ENCODE data around the gene AAMDC.
"Not testable (repeated sequence)": the region's sequence is repeated elsewhere in the genome, so short reads cannot be mapped to it uniquely, and the experiment has no call there.

The AAMDC gene

GRCh38 chr11:77822126-77822525 lies 1.2 kb downstream of the AAMDC start:
- H3K27me3 ChIP-seq (ENCODE audit: control insufficient read depth, insufficient read depth, low read length); H3K9ac ChIP-seq (ENCODE audit: low read length); H3K4me1 ChIP-seq (ENCODE audit: control insufficient read depth, low read depth, low read length); H3K36me3 ChIP-seq (ENCODE audit: control insufficient read depth, low read depth, low read length); H3K27ac ChIP-seq (ENCODE audit: low read length); H3K9me3 ChIP-seq (ENCODE audit: control insufficient read depth, low read depth, low read length): not testable (repeated sequence)
- peak overlapping the region; percentile 77 for H3K4me3 ChIP-seq (ENCODE audit: low read length)

DNA sequence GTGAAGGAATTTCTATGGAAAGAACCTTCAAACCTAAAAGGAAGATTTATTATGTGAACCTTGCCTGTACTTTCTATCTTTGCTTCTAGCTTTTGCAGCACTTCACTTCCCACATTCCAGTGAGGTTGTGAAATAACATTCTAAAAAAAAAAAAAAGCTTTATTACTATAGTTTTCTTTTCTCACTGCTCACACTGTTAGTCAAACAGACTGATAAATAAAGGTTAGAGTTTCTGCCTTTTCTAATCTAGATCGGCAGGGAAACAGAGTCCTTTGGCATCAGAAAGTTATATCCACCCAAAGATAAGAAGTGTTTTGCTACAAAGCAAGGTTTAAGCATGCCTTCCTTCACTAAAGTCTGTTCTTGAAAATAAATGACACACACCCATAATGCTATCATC lies 2.8 kb downstream of the AAMDC start:
- no peaks in the 10 kb centered on the region for H3K36me3 ChIP-seq (ENCODE audit: control insufficient read depth, low read depth, low read length)
- H3K27me3 ChIP-seq (ENCODE audit: control insufficient read depth, insufficient read depth, low read length): no peaks in the 10 kb centered on the region
- no peak overlapping the region for H3K4me3 ChIP-seq (ENCODE audit: low read length)
- no peaks in the 10 kb centered on the region for H3K9me3 ChIP-seq (ENCODE audit: control insufficient read depth, low read depth, low read length)
- no peak overlapping the region for H3K9ac ChIP-seq (ENCODE audit: low read length)
- no peak overlapping the region for H3K27ac ChIP-seq (ENCODE audit: low read length)
- peaks cover 3% of the 10 kb centered on the region for H3K4me1 ChIP-seq (ENCODE audit: control insufficient read depth, low read depth, low read length)

- no peak overlapping the region for H3K4me3 ChIP-seq (ENCODE audit: low read length)
- no peaks in the 10 kb centered on the region for H3K36me3 ChIP-seq (ENCODE audit: control insufficient read depth, low read depth, low read length)
- H3K4me1 ChIP-seq (ENCODE audit: control insufficient read depth, low read depth, low read length): no peaks in the 10 kb centered on the region
- no peaks in the 10 kb centered on the region for H3K27me3 ChIP-seq (ENCODE audit: control insufficient read depth, insufficient read depth, low read length)
- peaks cover 2% of the 10 kb centered on the region for H3K9me3 ChIP-seq (ENCODE audit: control insufficient read depth, low read depth, low read length)
- H3K9ac ChIP-seq (ENCODE audit: low read length): no peak overlapping the region
- no peak overlapping the region for H3K27ac ChIP-seq (ENCODE audit: low read length)
Observed at GRCh38 chr11:77828926-77829325, 8.0 kb downstream of the AAMDC start.

- Histone ChIP-seq H3K27me3 (ENCODE audit: control insufficient read depth, insufficient read depth, low read length) (no peaks in the 10 kb centered on the region), H3K4me3 (ENCODE audit: low read length) (no peak overlapping the region), H3K9ac (ENCODE audit: low read length) (no peak overlapping the region), H3K9me3 (ENCODE audit: control insufficient read depth, low read depth, low read length) (peaks cover 2% of the 10 kb centered on the region), H3K36me3 (ENCODE audit: control insufficient read depth, low read depth, low read length) (no peaks in the 10 kb centered on the region), H3K4me1 (ENCODE audit: control insufficient read depth, low read depth, low read length) (no peaks in the 10 kb centered on the region), H3K27ac (ENCODE audit: low read length) (no peak overlapping the region)
Observed at GRCh38 chr11:77833302-77833701, 12.4 kb downstream of the AAMDC start.

DNA sequence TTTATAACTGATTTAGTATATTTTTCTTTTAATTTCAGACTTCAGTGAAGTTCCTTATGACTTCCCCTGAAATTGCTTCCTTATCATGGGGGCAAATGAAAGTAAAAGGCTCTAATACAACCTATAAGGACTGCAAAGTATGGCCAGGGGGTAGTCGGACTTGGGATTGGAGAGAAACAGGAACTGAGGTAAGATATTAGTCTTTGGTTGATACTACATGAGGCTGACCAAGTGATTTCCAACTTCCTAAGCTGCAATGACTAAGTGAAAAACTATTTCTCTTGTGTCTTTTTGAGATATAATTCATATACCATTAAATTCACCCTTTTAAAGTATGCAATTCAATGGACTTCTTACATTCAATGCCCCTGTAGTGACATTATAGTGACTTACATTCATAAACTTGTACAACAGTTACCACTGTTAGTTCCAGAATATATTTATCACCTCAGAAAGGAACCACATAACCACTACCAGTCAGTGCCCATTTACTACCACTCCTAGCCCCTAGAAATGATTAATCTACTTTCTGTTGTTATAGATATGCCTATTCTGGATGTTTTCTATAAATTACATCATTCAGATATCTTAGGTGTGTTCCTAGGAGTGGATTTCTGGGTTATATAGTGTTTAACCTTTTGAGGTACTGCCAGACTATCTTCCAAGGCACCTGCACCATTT lies 21.6 kb downstream of the AAMDC start:
- H3K36me3 ChIP-seq (ENCODE audit: control insufficient read depth, low read depth, low read length): no peaks in the 10 kb centered on the region
- no peak overlapping the region for H3K27ac ChIP-seq (ENCODE audit: low read length)
- H3K9me3 ChIP-seq (ENCODE audit: control insufficient read depth, low read depth, low read length): no peaks in the 10 kb centered on the region
- H3K4me3 ChIP-seq (ENCODE audit: low read length): no peak overlapping the region
- no peak overlapping the region for H3K9ac ChIP-seq (ENCODE audit: low read length)
- H3K4me1 ChIP-seq (ENCODE audit: control insufficient read depth, low read depth, low read length): no peaks in the 10 kb centered on the region
- no peaks in the 10 kb centered on the region for H3K27me3 ChIP-seq (ENCODE audit: control insufficient read depth, insufficient read depth, low read length)

DNA sequence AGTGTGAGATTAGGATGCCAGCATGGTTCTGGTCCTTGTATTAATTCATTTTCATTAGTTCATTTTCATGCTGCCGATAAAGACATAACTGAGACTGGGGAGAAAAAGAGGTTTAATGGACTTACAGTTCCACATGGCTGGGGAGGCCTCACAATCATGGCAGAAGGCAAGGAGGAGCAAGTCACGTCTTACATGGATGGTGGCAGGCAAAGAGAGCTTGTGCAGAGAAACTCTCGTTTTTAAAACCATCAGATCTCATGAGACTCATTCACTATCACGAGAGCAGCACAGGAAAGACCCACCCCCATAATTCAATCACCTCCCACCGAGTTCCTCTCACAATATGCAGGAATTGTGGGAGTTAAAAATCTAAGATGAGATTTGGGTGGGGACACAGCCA lies 22.8 kb downstream of the AAMDC start:
- H3K36me3 ChIP-seq (ENCODE audit: control insufficient read depth, low read depth, low read length); H3K27me3 ChIP-seq (ENCODE audit: control insufficient read depth, insufficient read depth, low read length); H3K9ac ChIP-seq (ENCODE audit: low read length); H3K27ac ChIP-seq (ENCODE audit: low read length); H3K4me3 ChIP-seq (ENCODE audit: low read length); H3K4me1 ChIP-seq (ENCODE audit: control insufficient read depth, low read depth, low read length); H3K9me3 ChIP-seq (ENCODE audit: control insufficient read depth, low read depth, low read length): not testable (repeated sequence)

GRCh38 chr11:77851503-77851902 lies 30.6 kb downstream of the AAMDC start:
- Histone ChIP-seq H3K4me3 (ENCODE audit: low read length) (no peak overlapping the region), H3K4me1 (ENCODE audit: control insufficient read depth, low read depth, low read length) (no peaks in the 10 kb centered on the region), H3K27ac (ENCODE audit: low read length) (no peak overlapping the region), H3K9ac (ENCODE audit: low read length) (no peak overlapping the region), H3K27me3 (ENCODE audit: control insufficient read depth, insufficient read depth, low read length) (no peaks in the 10 kb centered on the region), H3K9me3 (ENCODE audit: control insufficient read depth, low read depth, low read length) (peaks cover 14% of the 10 kb centered on the region), H3K36me3 (ENCODE audit: control insufficient read depth, low read depth, low read length) (no peaks in the 10 kb centered on the region)

- no peaks in the 10 kb centered on the region for H3K4me1 ChIP-seq (ENCODE audit: control insufficient read depth, low read depth, low read length)
- peaks cover 14% of the 10 kb centered on the region for H3K9me3 ChIP-seq (ENCODE audit: control insufficient read depth, low read depth, low read length)
- H3K9ac ChIP-seq (ENCODE audit: low read length): no peak overlapping the region
- no peak overlapping the region for H3K27ac ChIP-seq (ENCODE audit: low read length)
- H3K27me3 ChIP-seq (ENCODE audit: control insufficient read depth, insufficient read depth, low read length): no peaks in the 10 kb centered on the region
- H3K4me3 ChIP-seq (ENCODE audit: low read length): no peak overlapping the region
- H3K36me3 ChIP-seq (ENCODE audit: control insufficient read depth, low read depth, low read length): no peaks in the 10 kb centered on the region
Observed at GRCh38 chr11:77854838-77855237, 33.9 kb downstream of the AAMDC start.

DNA sequence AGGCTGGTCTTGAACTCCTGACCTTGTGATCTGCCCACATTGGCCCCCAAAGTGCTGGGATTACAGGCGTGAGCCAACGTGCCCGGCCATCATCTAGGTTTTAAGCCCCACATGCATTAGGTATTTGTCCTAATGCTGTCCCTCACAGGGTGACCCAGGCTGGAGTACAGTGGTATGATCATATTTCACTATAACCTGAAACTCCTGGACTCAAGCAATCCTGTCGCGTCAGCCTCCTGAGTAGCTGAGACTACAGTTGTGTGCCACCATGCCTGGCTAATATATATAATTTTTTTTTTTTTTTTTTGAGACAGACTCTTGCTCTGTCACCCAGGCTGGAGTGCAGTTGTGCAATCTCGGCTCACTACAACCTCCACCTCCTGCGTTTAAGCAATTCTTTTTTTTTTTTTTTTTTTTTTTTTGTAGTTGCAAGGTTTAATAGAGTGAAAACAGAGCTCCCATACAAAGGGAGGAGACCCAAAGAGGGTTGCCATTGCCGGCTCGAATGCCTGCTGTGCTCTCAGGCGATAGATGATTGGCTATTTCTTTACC lies 37.0 kb downstream of the AAMDC start:
- not testable (repeated sequence) for H3K27ac ChIP-seq (ENCODE audit: low read length); H3K9ac ChIP-seq (ENCODE audit: low read length); H3K4me3 ChIP-seq (ENCODE audit: low read length); H3K36me3 ChIP-seq (ENCODE audit: control insufficient read depth, low read depth, low read length); H3K27me3 ChIP-seq (ENCODE audit: control insufficient read depth, insufficient read depth, low read length); H3K4me1 ChIP-seq (ENCODE audit: control insufficient read depth, low read depth, low read length)
- peaks cover 14% of the 10 kb centered on the region for H3K9me3 ChIP-seq (ENCODE audit: control insufficient read depth, low read depth, low read length)

DNA sequence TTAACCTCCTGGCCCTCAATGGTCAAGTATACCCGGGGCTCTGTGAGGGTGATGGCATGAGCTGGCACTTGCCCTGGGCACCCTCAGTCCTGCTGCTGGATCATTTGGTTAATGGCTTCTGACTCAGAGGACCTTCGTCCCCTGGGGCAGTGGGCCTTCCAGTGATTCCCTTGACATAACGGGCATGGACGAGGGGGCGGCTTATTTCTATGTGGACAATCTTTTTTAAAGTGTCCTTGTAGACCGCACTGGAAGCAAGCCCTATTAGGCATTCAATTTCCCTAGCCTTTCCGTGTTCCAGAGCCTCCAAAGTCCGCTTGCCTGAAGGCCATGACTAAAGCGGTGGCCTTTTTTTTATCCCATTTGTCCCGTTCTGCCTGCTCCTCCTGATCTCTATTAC lies 40.5 kb downstream of the AAMDC start:
- H3K4me1 ChIP-seq (ENCODE audit: control insufficient read depth, low read depth, low read length); H3K4me3 ChIP-seq (ENCODE audit: low read length); H3K36me3 ChIP-seq (ENCODE audit: control insufficient read depth, low read depth, low read length); H3K27me3 ChIP-seq (ENCODE audit: control insufficient read depth, insufficient read depth, low read length); H3K9ac ChIP-seq (ENCODE audit: low read length); H3K9me3 ChIP-seq (ENCODE audit: control insufficient read depth, low read depth, low read length); H3K27ac ChIP-seq (ENCODE audit: low read length): not testable (repeated sequence)

DNA sequence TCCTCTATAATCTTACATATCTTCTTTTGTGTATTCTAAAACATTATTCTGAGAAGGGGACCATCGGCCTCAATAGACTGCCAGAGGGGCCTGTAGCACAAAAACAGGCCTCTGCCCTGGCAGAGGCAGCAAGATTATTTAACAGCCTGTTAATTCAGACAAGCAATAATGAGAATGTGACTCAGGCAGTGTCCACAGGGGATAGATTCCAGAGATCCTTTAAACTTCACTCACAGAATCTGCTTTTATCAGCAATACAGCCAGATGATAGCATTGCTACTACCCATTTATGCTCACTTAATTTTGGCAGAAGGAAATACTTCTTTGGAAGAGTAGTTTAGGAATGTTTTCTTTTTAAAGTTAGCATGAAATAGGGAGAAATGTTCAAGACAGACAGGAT lies 44.9 kb downstream of the AAMDC start:
- no peak overlapping the region for H3K27ac ChIP-seq (ENCODE audit: low read length)
- H3K4me3 ChIP-seq (ENCODE audit: low read length): no peak overlapping the region
- no peaks in the 10 kb centered on the region for H3K9me3 ChIP-seq (ENCODE audit: control insufficient read depth, low read depth, low read length)

GRCh38 chr11:77866336-77866735 lies 45.4 kb downstream of the AAMDC start:
- Histone ChIP-seq H3K36me3 (ENCODE audit: control insufficient read depth, low read depth, low read length) (peaks cover 4% of the 10 kb centered on the region), H3K9ac (ENCODE audit: low read length) (no peak overlapping the region), H3K27ac (ENCODE audit: low read length) (no peak overlapping the region), H3K9me3 (ENCODE audit: control insufficient read depth, low read depth, low read length) (no peaks in the 10 kb centered on the region), H3K4me3 (ENCODE audit: low read length) (no peak overlapping the region), H3K4me1 (ENCODE audit: control insufficient read depth, low read depth, low read length) (no peaks in the 10 kb centered on the region), H3K27me3 (ENCODE audit: control insufficient read depth, insufficient read depth, low read length) (no peaks in the 10 kb centered on the region)

More for the DNA sequence above, 44.9 kb downstream of the AAMDC start:
- H3K9ac ChIP-seq (ENCODE audit: low read length): no peak overlapping the region
- H3K4me1 ChIP-seq (ENCODE audit: control insufficient read depth, low read depth, low read length): no peaks in the 10 kb centered on the region
- H3K27me3 ChIP-seq (ENCODE audit: control insufficient read depth, insufficient read depth, low read length): no peaks in the 10 kb centered on the region
- H3K36me3 ChIP-seq (ENCODE audit: control insufficient read depth, low read depth, low read length): peaks cover 4% of the 10 kb centered on the region

Measured in iPS-18a (cell line).